NCI-H510A treated with DMSO at 0.1 percent for 48 hours (cell line): ENCODE measurements around the gene RPP40.

Source experiments
- DNase-seq: peaks from one replicate; lab custom pipeline; 2025; lab: John Stamatoyannopoulos, UW

Gene RPP40

GRCh38 chr6:4969609-4970285 is 34.1 kb downstream of the RPP40 start:
- DNase-seq = no peak

DNA sequence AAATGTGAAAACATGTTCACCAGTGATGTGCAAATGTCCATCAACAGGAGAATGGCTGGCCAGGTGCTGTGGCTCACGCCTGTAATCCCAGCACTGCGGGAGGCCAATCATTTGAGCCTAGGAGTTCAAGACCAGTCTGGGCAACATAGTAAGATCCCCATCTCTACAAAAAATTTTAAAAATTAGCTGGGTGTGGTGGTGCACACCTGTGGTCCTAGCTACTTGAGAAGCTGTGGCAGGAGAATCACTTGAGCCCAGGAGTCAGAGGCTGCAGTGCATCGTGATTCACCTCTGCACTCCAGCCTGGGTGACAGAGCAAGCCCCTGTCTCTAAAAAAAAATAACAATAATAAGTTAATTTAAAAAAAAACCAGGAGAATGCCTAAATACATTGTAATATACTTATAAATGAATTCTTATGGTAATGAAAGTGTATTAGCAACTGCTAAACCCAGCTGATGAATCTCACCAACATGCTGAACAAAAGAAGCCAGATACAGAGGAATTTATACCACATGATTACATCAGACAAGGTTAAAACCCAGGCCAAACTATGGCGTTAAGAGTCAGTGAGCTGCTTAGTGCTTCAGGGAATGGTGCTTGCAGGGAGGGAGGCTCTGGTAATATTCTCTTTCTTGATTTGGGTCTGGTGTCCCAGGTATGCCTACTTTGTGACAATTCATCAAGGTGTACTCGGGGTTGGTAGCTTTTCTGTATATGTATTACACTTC is 36.4 kb downstream of the RPP40 start:
- DNase-seq = no peak

- DNase-seq = no peak
These were observed 38.1 kb downstream of the RPP40 start for GRCh38 chr6:4965562-4966389.

- no peak for DNase-seq
These were observed 38.9 kb downstream of the RPP40 start for GRCh38 chr6:4964675-4965561.

DNA sequence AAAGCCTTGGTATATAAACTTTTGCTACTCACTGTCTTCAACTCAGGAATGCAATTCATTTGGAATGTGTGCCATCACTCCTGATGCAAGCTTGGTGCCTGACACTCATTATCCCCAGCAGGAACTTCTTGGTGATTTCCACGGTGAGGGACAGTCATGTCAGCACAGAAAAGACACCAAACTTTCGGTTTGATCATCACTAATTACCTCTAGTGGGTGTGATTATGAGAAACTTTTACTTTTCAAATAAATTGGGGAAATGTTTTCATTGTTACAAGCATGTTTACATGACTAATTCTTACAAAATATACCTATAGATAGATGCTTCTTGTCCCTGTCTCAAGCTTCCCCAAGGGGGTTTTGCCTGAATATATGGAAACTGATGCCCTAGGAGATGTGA is 40.9 kb downstream of the RPP40 start:
- DNase-seq = no peak

GRCh38 chr6:4961322-4962168 is 42.3 kb downstream of the RPP40 start:
- no peak for DNase-seq

- DNase-seq = no peak
These were observed 45.2 kb downstream of the RPP40 start for GRCh38 chr6:4958624-4959023.

GRCh38 chr6:4957521-4958231 is 46.2 kb downstream of the RPP40 start:
- DNase-seq = no peak

DNA sequence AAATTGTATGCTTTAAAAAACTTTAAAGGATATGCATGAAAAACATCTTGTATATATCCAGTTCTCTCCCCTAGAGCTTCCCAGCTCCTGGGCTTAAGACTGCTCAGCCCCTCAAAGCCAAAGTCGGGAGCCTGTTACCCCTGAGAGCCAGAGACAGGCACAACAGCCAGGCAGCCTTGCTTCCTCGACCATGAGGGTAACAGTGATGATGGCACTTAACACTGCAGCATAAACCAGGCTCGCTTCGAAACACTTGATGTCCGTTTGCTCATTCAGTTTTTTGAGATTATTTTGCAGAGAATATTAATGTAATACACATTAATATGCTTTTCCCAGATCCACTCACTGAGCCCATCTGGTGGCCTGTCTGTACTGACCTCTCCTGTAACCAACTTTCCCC is 47.2 kb downstream of the RPP40 start:
- DNase-seq = no peak

DNA sequence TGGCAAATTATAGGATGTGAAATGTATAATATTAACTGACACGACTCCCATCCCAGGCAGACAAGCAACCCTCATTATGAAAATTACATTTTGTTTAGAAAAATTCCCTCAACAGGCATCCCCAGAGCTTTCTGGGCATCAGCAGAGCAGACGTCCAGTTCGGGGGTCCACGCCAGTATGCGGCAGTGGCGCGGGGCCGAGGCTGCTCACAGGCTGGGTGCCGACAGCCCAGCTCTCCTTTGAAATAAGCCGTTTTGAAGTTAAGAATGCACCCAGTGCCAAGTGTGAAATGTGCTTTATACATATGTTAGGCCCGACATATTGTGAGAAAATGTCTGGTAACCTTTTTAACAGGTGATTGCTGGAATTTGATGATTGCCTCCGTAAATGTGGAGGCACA is 50.4 kb downstream of the RPP40 start:
- no peak for DNase-seq

DNA sequence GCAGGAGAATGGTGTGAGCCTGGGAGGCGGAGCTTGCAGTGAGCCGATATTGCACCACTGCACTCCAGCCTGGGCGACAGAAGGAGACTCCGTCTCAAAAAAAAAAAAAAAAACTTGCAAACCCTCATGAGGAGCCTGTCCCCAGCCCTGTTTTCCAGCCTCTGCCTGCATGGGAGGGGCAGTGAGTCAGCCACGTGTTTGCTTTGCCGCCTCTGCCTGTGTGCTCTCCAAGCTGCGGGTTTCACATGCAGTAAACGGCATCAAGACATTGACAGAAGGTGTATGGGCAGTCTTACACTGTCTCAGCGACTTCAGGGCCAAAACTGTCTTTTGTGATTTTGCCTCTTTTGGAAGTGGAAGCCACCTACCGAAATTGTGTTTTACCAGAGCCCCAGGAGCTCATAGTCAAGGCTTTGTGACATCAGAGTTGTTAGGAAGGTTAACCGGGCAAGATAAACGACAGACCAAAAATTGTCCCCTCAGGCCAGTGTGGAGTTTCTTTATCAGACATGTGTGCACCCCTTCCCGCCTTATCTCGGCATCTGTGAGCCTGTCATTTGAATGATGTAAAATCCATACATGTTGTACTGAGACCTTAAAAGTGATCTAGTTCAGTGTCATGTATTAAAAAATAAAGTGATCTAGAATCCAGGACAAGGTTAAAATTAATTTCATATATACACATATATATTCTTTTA is 52.9 kb downstream of the RPP40 start:
- DNase-seq = no peak

DNA sequence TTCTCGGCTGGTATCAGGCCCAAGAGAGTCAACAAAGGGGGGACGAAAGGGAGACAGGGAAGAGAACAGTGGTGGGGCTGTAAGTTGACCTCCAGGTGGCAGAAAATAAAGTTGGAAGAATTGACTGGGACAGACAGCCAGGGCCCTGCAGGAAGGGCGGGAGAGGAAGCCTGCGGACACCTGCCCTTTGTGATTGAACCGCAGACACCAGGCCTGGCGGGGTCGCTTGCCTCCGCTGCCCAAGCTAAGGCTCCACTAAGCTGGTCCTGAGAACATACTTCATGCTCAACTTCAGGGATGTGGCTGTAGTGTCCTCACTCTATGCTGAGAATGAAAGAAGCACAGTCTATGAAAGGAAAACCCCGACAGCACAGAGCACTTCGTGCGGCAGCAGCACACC is 53.8 kb downstream of the RPP40 start:
- no peak for DNase-seq

- no peak for DNase-seq
These were observed 54.9 kb downstream of the RPP40 start for GRCh38 chr6:4948781-4949450.

GRCh38 chr6:4947716-4948115 is 56.1 kb downstream of the RPP40 start:
- no peak for DNase-seq

- DNase-seq = no peak
These were observed 57.3 kb downstream of the RPP40 start for GRCh38 chr6:4946521-4946920.
